GM19328 (cell line): ENCODE measurements around the gene MRFAP1.

Experiments used
- ATAC-seq: cut with Tn5 transposase; IDR thresholded peaks from one replicate; pipeline ENCODE4 v1.9.1; 2021; ENCODE audit warnings: mild to moderate bottlenecking, moderate library complexity; ENCODE audit not compliant: unreplicated experiment

Gene MRFAP1

GRCh38 chr4:6689506-6689960 is 49.0 kb downstream of the MRFAP1 start:
- no peak for ATAC-seq
